Activated T-helper 1 cell treated with anti-CD3 and anti-CD28 coated beads, Interleukin-12 subunit alpha, Interleukin-12 subunit beta, Interleukin-2, Interleukin-4 antibody, amounts not matched to agents 30 ng/mL and 10 ng/mL and 1 ng/mL, durations not matched to agents 14 hours and 24 hours and 36 hours (primary cell): ENCODE measurements around the gene MTNR1B. TPM values are rescaled to one million over a fixed set of nuclear protein-coding genes. Genes with fewer than 3 reads are reported as not detected.

Source experiments
- DNase-seq: peaks from one replicate; pipeline ENCODE4 v3.0.0; 2021; ENCODE audit warnings: low spot score
- H3K27ac Mint-ChIP-seq: one replicate; pipeline ENCODE4 v1.8.0; 2021; ENCODE audit warnings: mild to moderate bottlenecking, mixed read lengths
- H3K27me3 Mint-ChIP-seq: one replicate; pipeline ENCODE4 v1.8.0; 2022; ENCODE audit warnings: mild to moderate bottlenecking, moderate library complexity, mixed read lengths; ENCODE audit not compliant: insufficient read depth
- H3K36me3 Mint-ChIP-seq: one replicate; pipeline ENCODE4 v1.8.0; 2021; ENCODE audit warnings: low read depth, mixed read lengths
- H3K4me1 Mint-ChIP-seq: one replicate; pipeline ENCODE4 v1.8.0; 2021; ENCODE audit warnings: low read depth, mixed read lengths
- H3K4me3 Mint-ChIP-seq: one replicate; pipeline ENCODE4 v1.8.0; 2021; ENCODE audit warnings: mild to moderate bottlenecking, moderate library complexity, mixed read lengths
- H3K9me3 Mint-ChIP-seq: one replicate; pipeline ENCODE4 v1.8.0; 2021; ENCODE audit warnings: mixed read lengths
- intact Hi-C: fragments of 100-400 bp; cut with micrococcal nuclease; formaldehyde crosslinking; loops from one replicate; pipeline ENCODE4 v1.15.1; 2024
- total RNA-seq: library from RNA; stranded (reverse); gene quantifications from 2 replicates; pipeline ENCODE4 v1.2.3, GENCODE V29; 2022

The MTNR1B gene
- total RNA-seq, 1 donor from 2014 or later = not detected

GRCh38 chr11:92981508-92982043, 12.1 kb downstream of the MTNR1B start:
- Mint-ChIP-seq H3K4me1 (no peaks in the 10 kb centered on the region), H3K27me3 (no peaks in the 10 kb centered on the region), H3K9me3 (no peaks in the 10 kb centered on the region), H3K4me3 (no peak overlapping the region), H3K36me3 (no peaks in the 10 kb centered on the region), H3K27ac (no peak overlapping the region)
- no peak for DNase-seq
- intact Hi-C loops = no loop called here

GRCh38 chr11:92986585-92986984, 17.1 kb downstream of the MTNR1B start:
- Mint-ChIP-seq H3K27me3 (no peaks in the 10 kb centered on the region), H3K9me3 (peaks cover 6% of the 10 kb centered on the region), H3K4me1 (no peaks in the 10 kb centered on the region), H3K27ac (no peak overlapping the region), H3K4me3 (no peak overlapping the region), H3K36me3 (no peaks in the 10 kb centered on the region)
- intact Hi-C loops = no loop called here
- no peak for DNase-seq

DNA sequence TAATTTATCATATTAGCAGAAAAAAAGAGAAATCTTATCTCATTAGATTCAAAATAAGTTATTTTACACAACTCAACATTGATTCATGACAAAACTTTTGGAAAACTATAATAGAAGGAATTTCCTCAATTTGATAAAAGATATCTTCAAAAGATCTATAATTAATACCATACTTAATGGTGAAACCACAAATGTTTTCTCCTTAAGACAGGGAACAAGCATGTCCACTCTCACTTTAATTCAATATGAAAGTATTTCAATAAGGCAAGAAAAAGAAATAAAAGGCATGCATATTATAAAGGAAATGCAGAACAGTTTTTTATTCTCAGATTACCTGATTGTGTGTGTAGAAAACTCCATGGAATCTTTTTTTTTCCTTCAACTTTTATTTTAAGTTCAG, 23.6 kb downstream of the MTNR1B start:
- DNase-seq = no peak
- intact Hi-C loops = no loop called here
- Mint-ChIP-seq H3K27me3 (no peaks in the 10 kb centered on the region), H3K27ac (no peak overlapping the region), H3K4me1 (no peaks in the 10 kb centered on the region), H3K36me3 (no peaks in the 10 kb centered on the region), H3K9me3 (peaks cover 6% of the 10 kb centered on the region), H3K4me3 (no peak overlapping the region)

DNA sequence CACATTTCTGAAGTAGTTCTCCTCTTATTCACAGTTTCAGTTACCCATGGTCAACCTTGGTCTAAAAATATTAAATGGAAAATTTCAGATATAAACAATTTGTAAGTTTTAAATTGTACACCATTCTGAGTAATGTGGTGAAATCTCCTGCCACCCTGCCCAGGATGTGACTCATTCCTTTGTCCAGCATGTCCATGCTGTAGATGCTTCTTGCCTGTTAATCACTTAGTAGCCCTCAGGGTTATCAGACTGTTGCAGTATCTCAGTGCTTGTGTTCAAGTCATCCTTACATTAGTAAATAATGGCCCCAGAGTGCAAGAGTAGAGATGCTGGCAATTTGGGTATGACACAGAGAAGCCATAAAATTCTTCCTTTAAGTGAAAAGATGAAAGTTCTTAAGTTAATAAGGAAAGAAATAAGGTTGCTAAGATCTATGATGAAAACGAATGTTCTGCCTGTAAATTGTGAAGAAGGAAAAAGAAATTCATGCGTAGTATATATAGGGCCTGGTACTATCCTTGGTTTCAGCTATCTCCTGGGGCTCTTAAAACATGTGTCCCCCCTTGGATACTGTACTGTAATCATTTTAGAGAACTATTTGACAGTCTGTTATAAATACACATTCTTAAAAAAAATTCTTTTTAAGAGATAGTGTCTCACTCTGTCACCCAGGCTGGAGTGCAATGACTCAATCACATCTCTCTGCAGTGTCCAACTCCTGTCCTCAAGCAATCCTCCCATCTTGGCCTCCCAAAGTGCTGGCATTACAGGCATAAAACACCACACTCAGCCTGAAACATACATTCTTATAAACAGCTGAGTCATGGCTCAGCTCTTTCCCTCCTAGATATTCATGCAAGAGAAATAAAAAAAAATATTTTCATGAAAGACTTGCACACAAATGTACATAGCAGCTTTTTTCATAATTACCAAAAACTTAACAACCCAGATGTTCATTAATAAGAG, 31.3 kb downstream of the MTNR1B start:
- H3K9me3 Mint-ChIP-seq = no peaks in the 10 kb centered on the region
- DNase-seq = no peak
- no peak overlapping the region for H3K27ac Mint-ChIP-seq
- no peaks in the 10 kb centered on the region for H3K36me3 Mint-ChIP-seq
- H3K4me1 Mint-ChIP-seq = no peaks in the 10 kb centered on the region
- H3K27me3 Mint-ChIP-seq = no peaks in the 10 kb centered on the region
- H3K4me3 Mint-ChIP-seq = no peak overlapping the region
- intact Hi-C loops = no loop called here

DNA sequence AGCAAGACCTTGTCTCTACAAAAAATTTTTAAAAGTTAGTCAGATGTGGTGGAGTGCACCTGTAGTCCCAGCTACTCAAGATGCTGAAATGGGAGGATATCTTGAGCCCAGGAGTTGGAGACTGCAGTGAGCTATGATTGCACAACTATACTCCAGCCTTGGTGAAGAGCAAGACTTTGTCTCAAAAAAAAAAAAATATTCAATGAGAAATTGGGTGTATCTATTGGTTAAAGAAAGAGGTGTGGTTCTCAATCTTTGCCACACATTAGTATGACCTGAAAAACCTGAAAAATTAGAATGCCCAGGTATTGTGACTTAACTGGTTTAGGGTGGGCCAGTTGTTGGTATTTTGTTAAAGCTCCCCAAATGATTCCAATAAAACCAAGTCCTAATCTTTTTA, 32.4 kb downstream of the MTNR1B start:
- no peak for DNase-seq
- Mint-ChIP-seq H3K27ac (no peak overlapping the region), H3K9me3 (no peaks in the 10 kb centered on the region), H3K4me1 (no peaks in the 10 kb centered on the region), H3K27me3 (no peaks in the 10 kb centered on the region), H3K4me3 (no peak overlapping the region), H3K36me3 (no peaks in the 10 kb centered on the region)
- intact Hi-C loops = no loop called here

- no peaks in the 10 kb centered on the region for H3K9me3 Mint-ChIP-seq
- H3K27me3 Mint-ChIP-seq = no peaks in the 10 kb centered on the region
- no peak overlapping the region for H3K4me3 Mint-ChIP-seq
- H3K27ac Mint-ChIP-seq = no peak overlapping the region
- intact Hi-C loops = no loop called here
- H3K36me3 Mint-ChIP-seq = no peaks in the 10 kb centered on the region
- no peaks in the 10 kb centered on the region for H3K4me1 Mint-ChIP-seq
- DNase-seq = no peak
These were observed 32.9 kb downstream of the MTNR1B start for GRCh38 chr11:93002380-93002779.

- no peak for DNase-seq
- Mint-ChIP-seq H3K27ac (no peak overlapping the region), H3K4me1 (no peaks in the 10 kb centered on the region), H3K36me3 (no peaks in the 10 kb centered on the region), H3K9me3 (no peaks in the 10 kb centered on the region), H3K4me3 (no peak overlapping the region), H3K27me3 (no peaks in the 10 kb centered on the region)
- intact Hi-C loops = no loop called here
These were observed 35.8 kb downstream of the MTNR1B start for GRCh38 chr11:93005239-93005638.

- no peaks in the 10 kb centered on the region for H3K36me3 Mint-ChIP-seq
- intact Hi-C loops = no loop called here
These were observed 44.2 kb downstream of the MTNR1B start for GRCh38 chr11:93013646-93014045.

DNA sequence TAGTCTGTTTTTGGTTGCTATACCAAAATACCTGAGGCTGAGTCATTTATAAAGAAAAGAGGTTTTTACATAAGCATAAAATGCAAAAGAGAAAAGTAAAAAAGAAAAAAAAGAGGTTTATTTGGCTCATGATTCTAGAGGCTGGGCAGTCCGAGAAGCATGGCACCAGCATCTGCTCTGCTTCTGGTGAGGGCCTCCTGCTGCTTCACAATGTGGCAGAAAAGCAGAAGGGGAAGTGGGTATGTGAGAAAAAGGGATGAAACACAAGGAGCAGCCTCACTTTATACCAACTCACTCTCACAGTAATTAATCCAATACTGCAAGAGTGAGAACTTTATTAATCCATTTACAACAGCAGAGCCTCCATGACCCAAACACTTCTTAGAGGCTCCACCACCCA, 47.1 kb downstream of the MTNR1B start:
- Mint-ChIP-seq H3K27ac (no peak overlapping the region), H3K9me3 (no peaks in the 10 kb centered on the region), H3K4me3 (no peak overlapping the region), H3K4me1 (peaks cover 5% of the 10 kb centered on the region), H3K27me3 (peaks cover 6% of the 10 kb centered on the region), H3K36me3 (no peaks in the 10 kb centered on the region)
- intact Hi-C loops = no loop called here
- DNase-seq = no peak

More at GRCh38 chr11:93013646-93014045, 44.2 kb downstream of the MTNR1B start:
- H3K4me3 Mint-ChIP-seq = no peak overlapping the region
- H3K9me3 Mint-ChIP-seq = no peaks in the 10 kb centered on the region
- DNase-seq = no peak
- no peak overlapping the region for H3K27ac Mint-ChIP-seq
- no peaks in the 10 kb centered on the region for H3K4me1 Mint-ChIP-seq
- H3K27me3 Mint-ChIP-seq = peaks cover 6% of the 10 kb centered on the region

DNA sequence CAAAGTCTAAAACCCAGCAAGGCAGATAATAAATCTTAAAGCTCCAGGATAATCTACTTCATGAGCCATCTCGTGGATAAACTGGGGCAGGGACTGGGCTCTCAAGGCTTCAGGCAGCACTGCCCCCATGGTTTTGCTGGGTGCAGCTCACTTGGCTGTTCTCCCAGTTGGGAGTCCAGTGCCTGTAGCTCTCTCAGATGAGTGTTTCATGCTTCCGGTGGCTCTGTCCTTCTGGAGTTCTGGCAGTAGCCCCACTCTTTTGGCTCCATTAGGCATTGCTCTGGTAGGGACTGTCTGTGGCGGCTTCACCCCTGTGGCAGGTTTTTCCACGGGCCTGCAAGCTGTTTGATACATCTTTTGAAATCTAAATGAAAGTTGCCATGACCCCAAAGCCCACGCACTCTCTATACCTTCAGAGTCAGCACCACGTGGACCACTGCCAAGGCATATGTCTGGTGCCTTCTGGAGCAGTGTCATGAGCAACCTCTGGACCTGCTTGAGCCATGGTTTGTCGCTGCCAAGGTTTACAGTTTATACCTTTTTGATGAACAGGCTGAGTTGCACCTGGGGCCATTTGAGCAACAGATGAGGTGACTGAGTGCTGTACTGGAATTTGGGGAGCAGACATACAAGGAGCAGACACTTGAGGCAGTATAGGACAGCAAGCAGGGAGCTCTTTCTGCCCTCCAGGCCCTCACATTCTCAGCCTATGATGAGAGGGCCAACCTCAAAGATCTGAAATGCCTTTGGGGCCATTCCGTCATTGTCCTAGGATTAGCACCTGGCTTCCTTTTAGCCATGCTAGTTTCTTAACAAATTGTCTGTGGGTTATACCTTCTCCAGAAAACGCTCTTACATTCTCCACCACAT, 48.6 kb downstream of the MTNR1B start:
- peaks cover 6% of the 10 kb centered on the region for H3K27me3 Mint-ChIP-seq
- no peaks in the 10 kb centered on the region for H3K9me3 Mint-ChIP-seq
- peaks cover 5% of the 10 kb centered on the region for H3K4me1 Mint-ChIP-seq
- no peak overlapping the region for H3K27ac Mint-ChIP-seq
- H3K4me3 Mint-ChIP-seq = no peak overlapping the region
- H3K36me3 Mint-ChIP-seq = no peaks in the 10 kb centered on the region
- no peak for DNase-seq
- intact Hi-C loops = no loop called here

DNA sequence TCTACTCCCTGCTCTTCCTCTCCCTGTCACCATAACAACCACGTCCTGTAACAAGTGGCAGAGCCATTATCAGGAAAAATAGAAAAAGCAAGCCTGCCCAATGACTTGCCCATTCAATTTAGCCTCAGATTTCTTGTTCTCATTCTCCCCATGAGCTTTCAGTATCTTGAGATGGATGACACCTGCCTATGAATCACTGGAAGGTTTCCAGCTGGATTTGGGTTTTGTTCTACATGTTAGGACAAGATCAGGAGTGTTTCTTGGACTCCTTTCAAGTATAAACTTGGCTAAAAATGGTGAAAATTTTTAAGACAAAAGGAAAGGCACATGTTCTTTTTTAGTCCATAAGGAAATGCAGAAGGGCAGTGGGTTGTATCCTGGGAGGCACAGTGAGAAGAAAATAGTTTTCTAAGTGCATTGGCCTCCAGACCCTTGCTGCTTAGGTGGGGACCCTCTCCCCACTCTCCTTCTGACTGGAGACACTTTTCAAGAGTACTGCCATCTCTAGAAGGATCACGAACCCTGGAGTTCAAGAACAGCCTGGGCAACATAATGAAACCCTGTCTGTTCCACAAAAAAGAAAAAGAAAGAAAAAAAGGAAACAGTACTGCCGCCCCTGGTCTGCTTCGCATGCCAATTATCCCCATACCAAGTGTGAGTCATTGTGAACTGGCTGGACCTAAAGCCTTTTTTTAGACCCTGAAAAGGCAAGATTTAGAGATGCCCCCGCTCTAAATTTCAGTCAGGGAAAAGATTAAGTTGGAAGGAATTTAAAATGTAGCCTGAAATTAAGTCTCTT, 51.0 kb downstream of the MTNR1B start:
- Mint-ChIP-seq H3K4me3 (no peak overlapping the region), H3K4me1 (peaks cover 5% of the 10 kb centered on the region), H3K9me3 (no peaks in the 10 kb centered on the region), H3K27me3 (no peaks in the 10 kb centered on the region), H3K27ac (no peak overlapping the region), H3K36me3 (no peaks in the 10 kb centered on the region)
- no peak for DNase-seq
- intact Hi-C loops = no loop called here

GRCh38 chr11:93024369-93024768, 54.9 kb downstream of the MTNR1B start:
- peaks cover 2% of the 10 kb centered on the region for H3K27me3 Mint-ChIP-seq
- no peak for DNase-seq

More at GRCh38 chr11:93024369-93024768, 54.9 kb downstream of the MTNR1B start:
- intact Hi-C loops = no loop called here
- H3K36me3 Mint-ChIP-seq = no peaks in the 10 kb centered on the region
- H3K4me1 Mint-ChIP-seq = peaks cover 5% of the 10 kb centered on the region
- no peaks in the 10 kb centered on the region for H3K9me3 Mint-ChIP-seq
- no peak overlapping the region for H3K4me3 Mint-ChIP-seq
- H3K27ac Mint-ChIP-seq = no peak overlapping the region
